KMS-11 (cell line): ENCODE data around the gene HEXD.

ENCODE experiments used
- H2AFZ ChIP-seq: fragments of 200-600 bp; sonication (generic); 2 replicates; pipeline ENCODE4 v1.6.1; 2016; ENCODE audit warnings: antibody characterized with exemption, mixed run types, low read depth
- H3K27ac ChIP-seq: fragments of 200-600 bp; sonication (generic); 2 replicates; pipeline ENCODE4 v1.6.1; 2016; ENCODE audit warnings: mild to moderate bottlenecking, mixed run types
- H3K27me3 ChIP-seq: fragments of 200-600 bp; sonication (generic); 2 replicates; pipeline ENCODE4 v1.6.1; 2017; ENCODE audit warnings: mild to moderate bottlenecking, low read depth, mixed run types, moderate library complexity; ENCODE audit not compliant: insufficient read depth
- H3K36me3 ChIP-seq: fragments of 200-600 bp; sonication (generic); 2 replicates; pipeline ENCODE4 v1.6.1; 2017; ENCODE audit warnings: mild to moderate bottlenecking, mixed run types; ENCODE audit not compliant: insufficient read depth
- H3K4me1 ChIP-seq: fragments of 200-600 bp; sonication (generic); 2 replicates; pipeline ENCODE4 v1.6.1; 2016; ENCODE audit warnings: mild to moderate bottlenecking, low read depth, mixed run types; ENCODE audit not compliant: poor library complexity, severe bottlenecking
- H3K4me2 ChIP-seq: fragments of 200-600 bp; sonication (generic); 2 replicates; pipeline ENCODE4 v1.7.0; 2016; ENCODE audit warnings: mild to moderate bottlenecking, mixed run types
- H3K4me3 ChIP-seq: fragments of 200-600 bp; sonication (generic); IDR thresholded peaks from 2 replicates; pipeline ENCODE4 v1.6.1; 2017; ENCODE audit warnings: low read depth, low read length, mixed read lengths; ENCODE audit not compliant: insufficient read depth
- H3K79me2 ChIP-seq: fragments of 200-600 bp; sonication (generic); 2 replicates; pipeline ENCODE4 v1.6.1; 2016; ENCODE audit warnings: low read depth, mixed run types; ENCODE audit not compliant: insufficient read depth
- H3K9ac ChIP-seq: fragments of 200-600 bp; sonication (generic); 2 replicates; pipeline ENCODE4 v1.6.1; 2016; ENCODE audit warnings: mild to moderate bottlenecking, mixed run types
- H4K20me1 ChIP-seq: fragments of 200-600 bp; sonication (generic); 2 replicates; pipeline ENCODE4 v1.6.1; 2016; ENCODE audit warnings: mild to moderate bottlenecking, mixed run types; ENCODE audit not compliant: insufficient read depth
- TF ChIP-seq, protein P1 (sequence below): fragments of 200-600 bp; sonication (generic); conservative IDR thresholded peaks from 2 replicates; pipeline ENCODE4 v1.6.1; 2017; ENCODE audit warnings: low read depth, mild to moderate bottlenecking, antibody characterized with exemption, low read length, moderate library complexity, mixed read lengths

Gene HEXD

DNA sequence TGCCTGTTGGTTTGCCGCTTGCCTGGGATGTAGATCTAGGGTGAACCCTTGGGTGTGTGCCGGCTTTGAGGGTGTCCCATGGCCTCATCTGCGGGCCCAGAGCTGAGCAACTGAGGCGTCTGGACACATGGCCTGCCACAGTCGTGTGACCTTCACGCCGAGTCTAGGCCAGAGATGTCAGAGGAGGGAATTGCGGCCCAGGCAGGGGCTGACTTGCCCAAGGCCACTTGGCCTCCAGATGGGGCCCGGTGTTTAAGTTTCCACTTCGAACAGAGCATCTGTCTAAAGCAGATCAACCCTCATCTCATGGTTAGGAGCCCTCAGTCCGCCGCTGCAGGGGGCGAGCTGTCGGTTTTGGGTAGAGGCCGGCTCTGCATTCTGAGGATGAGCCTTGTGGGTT, 73.4 kb downstream of the HEXD start:
- TF ChIP-seq, protein P1, sequence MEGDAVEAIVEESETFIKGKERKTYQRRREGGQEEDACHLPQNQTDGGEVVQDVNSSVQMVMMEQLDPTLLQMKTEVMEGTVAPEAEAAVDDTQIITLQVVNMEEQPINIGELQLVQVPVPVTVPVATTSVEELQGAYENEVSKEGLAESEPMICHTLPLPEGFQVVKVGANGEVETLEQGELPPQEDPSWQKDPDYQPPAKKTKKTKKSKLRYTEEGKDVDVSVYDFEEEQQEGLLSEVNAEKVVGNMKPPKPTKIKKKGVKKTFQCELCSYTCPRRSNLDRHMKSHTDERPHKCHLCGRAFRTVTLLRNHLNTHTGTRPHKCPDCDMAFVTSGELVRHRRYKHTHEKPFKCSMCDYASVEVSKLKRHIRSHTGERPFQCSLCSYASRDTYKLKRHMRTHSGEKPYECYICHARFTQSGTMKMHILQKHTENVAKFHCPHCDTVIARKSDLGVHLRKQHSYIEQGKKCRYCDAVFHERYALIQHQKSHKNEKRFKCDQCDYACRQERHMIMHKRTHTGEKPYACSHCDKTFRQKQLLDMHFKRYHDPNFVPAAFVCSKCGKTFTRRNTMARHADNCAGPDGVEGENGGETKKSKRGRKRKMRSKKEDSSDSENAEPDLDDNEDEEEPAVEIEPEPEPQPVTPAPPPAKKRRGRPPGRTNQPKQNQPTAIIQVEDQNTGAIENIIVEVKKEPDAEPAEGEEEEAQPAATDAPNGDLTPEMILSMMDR, result no peak
- Histone ChIP-seq H3K36me3 (no peaks in the 10 kb centered on the region), H2AFZ (no peak overlapping the region), H3K79me2 (no peaks in the 10 kb centered on the region), H3K4me3 (no peak overlapping the region), H3K9ac (no peak overlapping the region), H4K20me1 (no peaks in the 10 kb centered on the region), H3K27me3 (no peaks in the 10 kb centered on the region), H3K27ac (no peak overlapping the region), H3K4me1 (peaks cover 44% of the 10 kb centered on the region), H3K4me2 (no peak overlapping the region)
